GM19035 (cell line): ENCODE results near the gene ARHGAP26.
A peak's percentile ranks its signal among the peaks of the same experiment; 100 is the strongest.
"Not testable (repeated sequence)": the region's sequence is repeated elsewhere in the genome, so short reads cannot be mapped to it uniquely, and the experiment has no call there.

Source experiments
- ATAC-seq: cut with Tn5 transposase; IDR thresholded peaks from one replicate; pipeline ENCODE4 v1.9.1; 2021; ENCODE audit not compliant: unreplicated experiment

Gene ARHGAP26

DNA sequence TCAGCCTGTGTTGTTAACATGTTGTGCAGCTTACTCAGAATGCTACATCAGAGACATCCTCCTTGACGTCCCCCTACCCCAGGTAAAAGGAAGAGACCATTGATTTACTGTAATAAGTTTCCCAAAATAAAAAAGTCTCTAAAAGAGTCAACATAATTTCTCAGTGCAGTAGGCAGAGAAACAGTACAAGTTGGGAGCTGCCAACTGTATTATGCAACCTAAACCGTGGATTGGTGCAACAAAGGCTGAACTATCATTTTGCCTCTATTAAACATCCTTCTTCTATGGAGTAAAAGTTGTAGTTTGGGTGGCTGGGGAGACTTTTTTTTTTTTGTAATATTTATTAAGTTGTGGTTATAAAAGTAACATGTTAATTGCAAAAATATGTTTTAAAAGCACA, 425.3 kb downstream of the ARHGAP26 start:
- no peak for ATAC-seq

DNA sequence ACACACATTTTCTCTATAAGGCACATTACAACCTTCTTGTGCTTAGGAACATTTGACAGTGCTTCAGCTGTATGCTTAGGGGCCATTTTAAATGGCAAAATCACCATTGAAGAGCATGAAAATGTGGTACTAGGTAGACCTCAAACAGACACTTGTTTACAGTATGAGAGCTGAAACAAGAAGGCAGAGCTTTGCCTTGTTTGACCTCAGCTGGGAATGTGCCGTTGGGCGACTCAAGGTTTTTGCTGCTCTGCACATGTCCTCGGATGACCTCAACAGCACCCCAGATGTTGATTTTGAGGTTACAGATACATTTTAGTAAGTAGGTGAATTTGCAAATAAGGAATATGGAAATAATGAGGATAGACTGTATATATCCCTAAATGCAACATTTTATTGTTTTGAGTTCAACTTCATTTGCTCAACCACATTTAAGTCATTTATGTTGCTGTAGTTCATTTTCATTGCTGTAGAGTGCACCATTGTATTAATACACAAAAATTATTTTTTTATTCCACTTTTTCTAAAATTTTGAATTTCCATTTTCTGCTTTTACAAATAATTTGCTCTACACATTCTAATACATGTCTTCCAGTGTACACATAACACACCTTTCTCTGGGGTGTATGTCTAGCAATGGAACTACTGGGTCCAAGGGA, 426.6 kb downstream of the ARHGAP26 start:
- no peak for ATAC-seq

DNA sequence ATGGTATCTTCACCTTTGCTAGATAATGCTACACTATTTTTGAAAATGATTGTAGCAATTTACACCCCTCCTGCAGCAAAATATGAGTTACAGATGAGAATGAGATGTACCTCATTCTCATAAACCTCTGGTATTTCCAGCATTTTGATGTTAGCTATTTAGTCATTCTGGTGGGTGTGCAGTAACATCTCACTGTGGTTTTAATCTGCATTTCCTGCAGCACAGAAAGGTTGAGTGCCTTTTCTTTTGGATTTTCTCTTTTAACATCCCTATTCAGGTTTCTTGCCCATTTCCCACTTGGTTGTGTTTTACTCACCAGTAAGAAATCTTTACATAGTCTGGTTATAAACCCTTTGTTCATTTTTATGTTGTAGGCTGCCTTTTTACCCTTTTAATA, 427.1 kb downstream of the ARHGAP26 start:
- no peak for ATAC-seq

DNA sequence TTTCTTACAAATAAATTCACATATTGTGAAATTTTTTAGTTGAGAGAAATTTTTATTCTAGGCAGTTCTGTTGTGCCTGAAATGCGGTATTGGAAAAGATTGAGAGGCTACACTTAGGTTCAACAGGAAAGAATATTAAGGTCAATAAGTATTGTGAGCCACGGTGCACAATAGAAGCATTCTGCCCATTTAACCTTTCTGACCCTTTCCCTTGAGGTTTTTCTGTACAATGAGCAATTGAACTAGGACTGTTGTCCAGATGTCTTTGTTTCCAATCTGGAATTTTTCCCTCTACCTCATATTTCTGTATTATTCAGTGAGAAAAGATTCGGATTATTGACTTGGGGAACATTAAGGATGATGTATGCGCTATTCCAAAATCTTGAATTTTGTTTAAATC, 428.2 kb downstream of the ARHGAP26 start:
- no peak for ATAC-seq

DNA sequence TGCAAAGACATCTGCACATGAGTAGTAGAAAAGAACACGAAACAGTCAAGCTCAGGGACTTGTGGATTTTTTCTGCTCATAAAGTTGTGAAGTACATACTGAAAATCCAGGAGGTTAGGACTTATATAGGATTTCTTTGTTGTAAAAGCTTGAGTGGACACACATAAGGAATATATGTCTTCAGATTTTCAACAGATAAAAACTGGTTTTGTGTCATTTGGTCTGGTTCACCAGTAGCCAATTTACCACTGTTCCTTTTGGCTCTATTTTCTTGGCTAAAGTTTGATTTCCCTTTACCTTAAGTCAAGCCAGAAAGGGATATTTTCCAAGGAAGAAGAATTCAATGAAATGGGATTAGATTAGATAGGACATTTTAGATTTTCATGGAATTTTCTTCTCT, 429.0 kb downstream of the ARHGAP26 start:
- no peak for ATAC-seq

DNA sequence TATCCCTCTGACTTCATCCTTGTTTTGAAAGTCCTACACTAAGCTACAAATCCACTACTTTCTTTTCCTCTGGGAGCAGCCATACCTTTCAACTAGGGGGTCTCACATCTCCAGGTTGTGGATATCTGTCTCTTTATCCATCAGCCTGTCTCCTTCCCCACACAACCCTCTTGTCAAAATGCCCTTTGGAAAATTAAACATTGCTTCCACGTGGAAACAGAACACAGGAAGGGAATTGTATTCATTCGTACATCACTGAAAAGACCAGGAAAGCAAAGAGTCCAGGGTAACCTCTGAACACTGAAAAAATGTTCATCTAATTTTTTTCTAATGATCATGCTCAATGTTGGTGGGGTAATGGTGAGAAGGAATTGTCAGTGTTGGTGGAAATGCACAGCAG, 429.7 kb downstream of the ARHGAP26 start:
- ATAC-seq: no peak

DNA sequence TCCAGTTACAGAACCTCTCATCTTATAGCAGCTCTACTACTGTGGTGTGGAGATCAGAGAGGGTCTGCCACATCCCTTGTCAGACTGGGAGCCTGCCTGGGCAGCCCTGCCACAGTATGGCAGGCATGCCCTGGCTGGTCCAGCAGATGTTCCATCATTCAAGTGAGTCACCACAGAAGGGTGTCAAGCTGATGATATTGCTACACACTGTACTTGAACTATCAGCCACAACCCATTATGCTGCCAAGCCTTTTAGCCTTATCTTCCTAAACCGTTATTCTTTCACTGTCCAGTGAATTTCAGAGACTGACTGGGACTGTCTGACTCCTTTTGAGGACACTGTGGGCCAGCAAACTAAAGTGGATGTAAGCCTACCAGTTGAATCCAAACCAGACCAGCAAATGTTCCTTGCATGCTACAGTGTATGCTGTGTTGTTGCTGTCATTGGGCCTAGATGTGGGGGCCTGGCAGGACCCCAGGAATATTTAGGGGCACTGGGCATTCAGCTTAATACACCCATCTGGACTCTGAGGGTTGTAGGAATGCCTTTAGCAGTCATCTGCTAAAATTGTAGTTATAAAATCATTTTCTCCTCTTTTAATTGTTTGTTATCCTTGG, 430.7 kb downstream of the ARHGAP26 start:
- ATAC-seq: no peak

DNA sequence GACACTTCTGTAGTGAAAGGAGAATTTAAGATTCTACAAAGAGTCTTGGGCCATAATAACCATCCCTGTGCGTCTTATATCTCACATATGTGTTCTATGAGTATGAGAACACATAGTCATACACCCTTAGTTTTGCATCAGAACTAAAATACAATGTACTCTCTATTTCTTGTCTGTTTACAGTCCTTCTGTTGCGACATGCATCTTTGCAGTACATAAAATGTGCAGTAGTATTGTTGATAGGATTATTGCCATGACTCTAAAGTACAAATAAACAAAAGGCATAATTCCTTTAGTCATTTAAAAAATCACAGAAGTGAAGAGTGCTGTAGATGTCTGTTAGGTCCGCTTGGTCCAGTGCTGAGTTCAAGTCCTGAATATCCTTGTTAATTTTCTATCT, 431.4 kb downstream of the ARHGAP26 start:
- ATAC-seq: no peak

DNA sequence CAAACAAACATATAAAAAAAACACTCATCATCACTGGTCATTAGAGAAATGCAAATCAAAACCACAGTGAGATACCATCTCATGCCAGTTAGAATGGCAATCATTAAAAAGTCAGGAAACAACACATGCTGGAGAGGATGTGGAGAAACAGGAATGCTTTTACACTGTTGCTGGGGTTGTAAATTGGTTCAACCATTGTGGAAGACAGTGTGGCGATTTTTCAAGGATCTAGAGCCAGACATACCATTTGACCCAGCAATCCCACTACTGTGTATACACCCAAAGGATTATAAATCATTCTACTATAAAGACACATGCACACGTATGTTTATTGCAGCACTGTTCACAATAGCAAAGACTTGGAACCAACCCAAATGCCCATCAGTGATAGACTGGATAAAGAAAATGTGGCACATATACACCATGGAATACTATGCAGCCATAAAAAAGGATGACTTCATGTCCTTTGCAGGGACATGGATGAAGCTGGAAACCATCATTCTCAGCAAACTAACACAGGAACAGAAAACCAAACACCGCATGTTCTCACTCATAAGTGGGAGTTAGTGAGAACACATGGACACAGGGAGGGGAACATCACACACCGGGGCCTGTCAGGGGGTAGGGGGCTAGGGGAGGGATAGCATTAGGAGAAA, 433.3 kb downstream of the ARHGAP26 start:
- ATAC-seq: not testable (repeated sequence)

DNA sequence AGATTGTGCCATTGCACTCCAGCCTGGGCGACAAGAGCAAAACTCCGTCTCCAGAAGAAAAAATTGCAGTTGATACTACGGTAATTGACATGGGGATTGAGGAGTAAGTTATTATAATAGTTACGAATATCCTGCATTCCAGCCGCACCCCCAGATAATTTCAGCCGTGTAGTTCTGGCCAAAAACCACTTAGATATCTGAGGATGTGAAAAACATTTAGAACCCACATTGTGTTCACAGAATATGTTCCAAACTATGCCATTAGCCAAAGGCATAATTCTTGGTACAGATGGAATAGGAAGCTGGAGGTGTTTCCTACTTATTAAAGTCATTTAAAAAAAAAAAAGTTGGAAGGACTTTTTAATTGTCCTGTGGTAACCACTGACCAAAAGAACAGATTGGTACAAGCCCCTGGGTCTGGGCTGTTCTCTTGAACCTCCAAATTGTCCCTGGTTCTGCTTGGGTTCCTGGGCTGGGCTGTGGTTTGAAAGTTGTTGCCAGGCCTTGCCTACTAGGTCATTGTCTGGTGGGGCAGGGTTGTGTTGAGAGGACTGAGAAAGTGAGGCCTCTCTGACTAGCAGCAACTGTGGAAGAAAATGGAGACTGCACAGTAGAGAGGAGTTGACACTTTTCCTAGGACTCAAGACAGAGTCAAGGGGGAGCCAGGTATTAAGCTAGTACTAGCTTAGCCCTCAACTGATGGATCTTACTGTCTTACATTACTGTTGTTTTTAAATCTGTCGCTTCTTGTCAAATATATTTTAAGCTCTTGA, 434.5 kb downstream of the ARHGAP26 start:
- no peak for ATAC-seq

DNA sequence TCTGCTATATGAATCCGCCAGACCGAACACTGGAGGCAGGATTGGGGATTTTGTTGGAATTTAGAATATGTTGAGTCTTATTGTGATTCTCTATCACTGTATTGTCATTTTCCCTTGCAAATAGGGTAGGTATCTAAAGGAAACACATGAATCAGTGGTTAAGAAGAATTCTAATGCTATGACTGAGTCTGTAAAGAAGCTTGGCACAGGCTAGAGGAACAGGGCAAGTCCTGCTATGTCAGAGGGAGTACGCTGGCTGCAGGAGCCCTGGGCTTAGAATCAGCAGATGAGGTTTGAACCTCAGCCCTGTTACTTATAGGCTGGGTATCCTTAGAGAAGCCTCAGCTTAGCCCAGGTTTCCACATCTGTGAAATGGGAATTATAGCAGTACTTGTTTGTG, 435.2 kb downstream of the ARHGAP26 start:
- no peak for ATAC-seq

DNA sequence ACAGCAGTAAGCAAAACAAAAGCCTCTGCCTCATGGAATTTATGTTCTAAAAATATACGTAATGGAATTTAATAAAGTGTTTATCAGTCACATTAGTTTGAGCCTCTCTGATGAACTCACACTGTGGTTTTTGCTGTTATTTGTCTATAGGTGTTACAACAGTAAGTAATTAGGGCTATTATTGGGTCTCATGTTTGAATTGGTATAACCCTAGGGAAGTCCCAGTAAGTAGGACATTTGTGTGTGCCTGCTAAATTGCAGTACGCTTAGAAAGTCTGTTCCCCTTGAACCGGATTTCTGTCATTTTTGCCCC, 435.7 kb downstream of the ARHGAP26 start:
- peak; percentile 14 for ATAC-seq

DNA sequence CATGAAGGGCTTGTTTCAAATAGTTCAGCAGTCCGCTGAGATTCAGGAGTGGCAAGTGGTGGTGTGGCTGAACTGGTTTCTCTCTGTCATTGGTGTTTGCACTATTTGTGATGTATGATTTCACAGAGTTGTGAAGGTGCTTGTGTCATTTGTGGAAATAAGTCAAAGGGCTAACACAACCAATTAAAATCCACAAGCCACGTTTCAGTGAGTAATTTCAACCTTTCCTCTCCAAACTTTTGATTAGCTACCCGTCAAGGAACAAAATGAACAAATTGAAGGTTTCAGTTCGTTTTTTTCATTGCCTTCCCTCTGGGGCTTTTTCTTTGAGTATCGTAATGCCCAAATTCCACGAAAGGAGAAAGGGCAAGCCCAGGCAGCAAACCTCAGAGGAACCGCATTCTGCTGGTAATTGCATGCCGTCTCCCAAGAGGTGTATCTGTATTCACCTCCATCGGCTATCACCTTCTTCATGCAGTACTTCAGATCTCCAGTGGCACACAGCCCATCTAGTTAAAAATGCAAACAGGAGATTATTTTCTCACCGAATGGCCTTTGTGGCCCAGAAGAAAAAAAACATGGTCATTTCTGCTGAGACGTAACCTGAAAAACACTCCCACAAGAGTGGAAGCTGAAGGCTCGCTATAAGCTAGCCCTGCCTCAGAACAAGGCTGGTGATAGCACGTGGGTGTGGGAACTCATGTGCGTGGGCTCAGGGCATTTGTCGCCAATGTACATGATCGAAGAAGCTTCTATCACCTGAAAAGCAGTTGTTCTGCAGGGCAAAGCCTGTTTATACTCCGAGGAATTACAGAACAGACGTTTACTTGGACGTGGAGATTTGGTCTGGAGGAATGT, 436.2 kb downstream of the ARHGAP26 start:
- peak; percentile 57 for ATAC-seq

DNA sequence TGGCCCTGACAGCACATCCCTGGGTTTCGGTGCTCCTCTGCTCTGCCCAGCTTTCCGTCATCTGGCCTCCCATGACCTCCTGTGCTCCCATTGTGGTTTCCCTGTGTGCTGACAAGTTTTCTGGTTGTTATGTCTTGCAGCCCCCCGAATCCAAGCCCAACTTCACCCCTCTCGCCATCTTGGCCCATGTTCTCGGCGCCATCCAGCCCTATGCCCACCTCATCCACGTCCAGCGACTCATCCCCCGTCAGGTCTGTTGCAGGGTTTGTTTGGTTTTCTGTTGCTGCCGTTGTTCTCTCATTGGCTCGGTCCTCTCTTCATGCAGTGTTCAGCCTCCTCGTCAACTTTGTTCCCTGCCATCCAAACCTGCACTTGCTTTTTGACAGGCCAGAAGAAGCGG, 436.9 kb downstream of the ARHGAP26 start:
- no peak for ATAC-seq

DNA sequence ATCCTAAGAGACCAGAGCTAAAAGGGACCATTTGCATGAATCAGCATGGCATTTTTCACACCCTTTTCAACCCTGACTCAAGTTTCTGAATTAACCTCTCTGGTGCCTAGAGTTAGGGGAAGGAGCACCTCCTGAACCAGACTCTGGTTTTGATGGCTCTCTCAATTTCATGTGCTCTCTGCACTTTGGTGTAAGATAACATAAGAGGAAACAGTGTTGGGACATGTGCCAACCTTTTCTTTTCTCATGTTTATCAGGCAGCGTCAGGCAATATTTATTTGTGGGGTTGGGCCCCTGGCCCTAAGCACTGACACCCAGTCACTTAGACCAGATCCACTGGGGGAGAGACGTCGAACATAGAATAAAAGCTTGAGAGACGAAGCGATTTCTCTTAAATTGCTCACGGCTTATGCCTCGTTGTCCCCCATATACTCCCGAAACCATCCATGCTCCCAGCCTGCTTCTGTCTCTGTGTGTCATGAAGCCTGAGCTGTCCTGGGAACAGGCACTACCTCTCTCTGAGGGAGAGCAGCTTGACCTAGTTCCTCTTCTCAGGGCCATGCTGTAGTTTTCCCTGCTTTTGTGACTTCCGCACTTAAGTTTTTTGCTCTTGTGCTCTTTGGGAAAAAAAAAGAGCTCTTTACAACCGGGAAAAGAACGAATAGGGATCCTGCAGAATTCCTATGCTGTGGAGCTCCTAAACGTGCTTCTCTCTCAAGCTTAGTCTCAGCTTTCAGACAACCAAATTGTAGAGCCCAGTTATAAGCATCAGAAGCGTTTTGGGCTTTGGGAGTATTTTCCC, 437.6 kb downstream of the ARHGAP26 start:
- no peak for ATAC-seq

DNA sequence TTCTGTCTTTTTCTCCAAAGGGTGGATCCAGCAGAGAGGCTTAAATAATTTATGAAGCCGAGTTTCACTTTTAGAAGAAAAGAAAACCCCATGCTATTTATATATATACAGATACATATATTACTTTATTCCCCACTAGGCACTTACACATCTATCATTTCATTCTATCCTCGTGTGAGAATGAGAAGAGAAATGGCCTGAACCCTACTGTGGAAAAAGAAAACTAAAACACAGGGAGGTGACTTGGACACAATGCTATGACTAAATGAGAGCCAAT, 438.1 kb downstream of the ARHGAP26 start:
- no peak for ATAC-seq

DNA sequence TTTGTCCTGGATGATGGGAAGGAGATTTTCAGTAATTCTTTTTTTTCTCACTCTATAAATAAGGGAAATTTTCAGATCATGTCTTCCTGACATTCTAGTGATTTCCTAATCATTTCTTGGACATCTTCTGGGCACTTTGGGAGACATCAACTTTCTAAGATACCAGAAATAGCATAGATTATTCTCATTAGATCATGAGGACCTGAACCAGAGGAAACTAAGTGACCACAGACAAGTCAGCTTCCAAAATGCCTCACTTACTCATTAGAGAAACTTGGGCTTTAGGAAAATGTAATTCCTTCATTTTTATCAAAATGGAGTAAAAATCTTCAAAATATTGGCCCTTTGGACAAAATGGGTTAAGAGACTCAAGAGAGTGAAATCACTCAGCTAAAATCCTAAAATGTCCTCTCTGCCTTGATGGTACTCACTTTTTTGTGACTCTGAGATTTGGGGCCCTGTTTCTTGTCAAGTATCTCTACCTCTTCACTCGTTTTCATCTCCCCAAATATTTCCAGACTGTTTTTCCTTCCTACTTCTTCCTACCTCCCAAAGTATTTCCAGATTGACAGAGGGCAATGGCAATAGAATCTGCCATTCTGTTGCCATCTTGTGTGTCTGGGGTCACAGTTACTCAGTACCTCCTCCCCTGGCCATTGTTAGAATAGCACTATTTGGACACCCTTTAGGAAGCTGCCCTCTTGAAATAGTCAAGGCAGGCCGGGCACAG, 438.8 kb downstream of the ARHGAP26 start:
- no peak for ATAC-seq

DNA sequence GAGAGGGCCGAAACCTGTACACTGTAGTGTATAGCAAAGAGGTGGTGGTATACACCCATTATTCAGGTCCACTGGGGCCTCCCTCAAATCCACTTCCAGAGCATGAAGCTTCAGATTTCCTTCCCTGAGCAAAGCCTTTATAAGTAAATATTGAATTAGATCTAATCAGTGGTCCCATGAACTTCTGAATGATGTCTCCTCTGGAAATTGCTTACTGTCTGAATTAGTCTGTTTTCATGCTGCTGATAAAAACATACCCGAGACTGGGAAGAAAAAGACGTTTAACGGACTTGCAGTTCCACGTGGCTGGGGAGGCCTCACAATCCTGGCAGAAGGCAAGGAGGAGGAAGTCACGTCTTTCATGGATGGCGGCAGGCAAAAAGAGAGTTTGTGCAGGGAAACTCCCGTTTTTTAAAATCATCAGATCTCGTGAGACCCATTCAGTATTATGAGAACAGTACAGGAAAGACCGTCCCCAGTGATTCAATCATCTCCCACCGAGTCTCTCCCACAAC, 439.8 kb downstream of the ARHGAP26 start:
- no peak for ATAC-seq

DNA sequence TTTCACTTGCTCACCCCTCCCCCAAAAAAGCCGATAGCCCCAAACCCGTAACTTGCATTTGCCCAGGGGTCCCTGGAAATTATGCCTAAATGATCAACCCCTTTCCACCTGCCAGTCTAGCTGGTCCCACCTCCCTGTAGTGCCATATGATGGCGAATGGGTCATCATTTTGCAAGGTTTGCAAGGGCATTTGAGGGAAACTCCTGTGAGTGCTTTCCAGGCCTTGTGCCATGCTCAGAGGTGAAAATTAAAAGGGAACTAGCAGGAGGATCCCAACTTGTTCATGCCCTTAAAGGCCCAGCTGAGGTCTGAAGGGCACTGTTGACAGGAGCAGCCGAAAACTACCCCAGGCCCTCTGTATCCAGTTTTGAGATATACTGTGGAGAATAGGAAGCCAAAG, 440.4 kb downstream of the ARHGAP26 start:
- no peak for ATAC-seq

DNA sequence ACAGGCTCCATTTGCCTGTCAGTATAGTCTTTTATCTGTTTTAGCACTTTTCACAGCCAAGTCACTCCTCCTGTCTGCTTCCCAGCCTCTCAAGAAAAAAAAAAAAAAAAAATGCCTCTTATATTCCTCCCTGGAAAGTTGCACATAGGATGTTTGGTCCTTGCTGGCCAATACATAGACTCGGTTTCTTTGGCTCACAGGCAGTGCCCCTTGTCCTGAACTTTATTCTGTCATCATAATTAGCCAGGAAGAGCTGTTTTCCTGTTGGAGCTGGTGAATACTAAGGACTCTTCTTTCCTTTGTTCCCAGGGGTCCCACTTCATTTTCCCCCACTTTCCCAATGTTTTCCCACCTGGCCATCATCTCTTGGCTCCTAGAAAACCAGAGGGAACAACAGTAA, 442.1 kb downstream of the ARHGAP26 start:
- ATAC-seq: no peak
